Measurements from ENCODE around the gene FAM227B.

- TF ChIP-seq EZH2 (IDR thresholded peaks at IDR 0.05) (no peak), POLR2AphosphoS5 (IDR thresholded peaks at IDR 0.05; ENCODE audit: borderline replicate concordance, low read depth, low read length) (no peak)
These were observed 119.0 kb downstream of the FAM227B start for GRCh38 chr15:49501586-49501985.

Data from SK-N-MC (cell line).